Body of pancreas (tissue), 4 donors: ENCODE data around the gene UPF3A.

Experiments
- POLR2A ChIP-seq, 3 donors: fragments of 450-650 bp; IDR thresholded peaks; one replicate each; pipeline ENCODE4 v1.6.1; 2016; ENCODE audit warnings: antibody characterized with exemption in 3 of 3, mild to moderate bottlenecking in 2 of 3
- TF ChIP-seq, protein P1 (sequence below), 7 experiments: fragments of 450-650 bp in 4 of 7; fragments of 200-600 bp in 3 of 7; sonication (generic) in 3 of 7; IDR thresholded peaks; one replicate each; pipeline ENCODE4 v1.5.1; 2016 to 2019; ENCODE audit warnings: antibody characterized with exemption in 7 of 7

DNA sequence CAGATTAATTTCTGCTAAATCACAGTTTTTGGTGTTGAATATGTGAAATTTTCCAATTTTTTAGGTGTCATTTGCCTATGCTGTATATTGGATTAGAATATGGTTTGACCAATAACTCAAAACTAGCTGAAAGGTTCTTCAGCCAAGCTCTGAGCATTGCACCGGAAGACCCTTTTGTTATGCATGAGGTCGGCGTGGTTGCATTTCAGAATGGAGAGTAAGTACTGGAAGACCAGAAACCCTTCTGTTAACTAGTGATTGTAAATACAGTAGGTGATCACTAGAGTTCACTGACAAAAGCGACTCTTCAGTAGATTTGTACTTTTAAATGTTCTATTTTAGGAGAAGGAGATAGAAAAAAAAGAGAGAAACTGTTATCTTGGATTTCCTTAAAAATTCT, 24.4 kb upstream of the UPF3A start:
- no peak for TF ChIP-seq POLR2A (IDR thresholded peaks at IDR 0.05)
- TF ChIP-seq, protein P1, sequence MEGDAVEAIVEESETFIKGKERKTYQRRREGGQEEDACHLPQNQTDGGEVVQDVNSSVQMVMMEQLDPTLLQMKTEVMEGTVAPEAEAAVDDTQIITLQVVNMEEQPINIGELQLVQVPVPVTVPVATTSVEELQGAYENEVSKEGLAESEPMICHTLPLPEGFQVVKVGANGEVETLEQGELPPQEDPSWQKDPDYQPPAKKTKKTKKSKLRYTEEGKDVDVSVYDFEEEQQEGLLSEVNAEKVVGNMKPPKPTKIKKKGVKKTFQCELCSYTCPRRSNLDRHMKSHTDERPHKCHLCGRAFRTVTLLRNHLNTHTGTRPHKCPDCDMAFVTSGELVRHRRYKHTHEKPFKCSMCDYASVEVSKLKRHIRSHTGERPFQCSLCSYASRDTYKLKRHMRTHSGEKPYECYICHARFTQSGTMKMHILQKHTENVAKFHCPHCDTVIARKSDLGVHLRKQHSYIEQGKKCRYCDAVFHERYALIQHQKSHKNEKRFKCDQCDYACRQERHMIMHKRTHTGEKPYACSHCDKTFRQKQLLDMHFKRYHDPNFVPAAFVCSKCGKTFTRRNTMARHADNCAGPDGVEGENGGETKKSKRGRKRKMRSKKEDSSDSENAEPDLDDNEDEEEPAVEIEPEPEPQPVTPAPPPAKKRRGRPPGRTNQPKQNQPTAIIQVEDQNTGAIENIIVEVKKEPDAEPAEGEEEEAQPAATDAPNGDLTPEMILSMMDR (IDR thresholded peaks at IDR 0.05), result no peak
